Esophagus squamous epithelium (tissue), 4 donors: ENCODE results near the gene NEO1.

ENCODE experiments used
- CTCF ChIP-seq, 6 experiments: fragments of 450-650 bp in 4 of 6; fragments of 200-600 bp in 2 of 6; sonication (generic) in 2 of 6; IDR thresholded peaks; one replicate each; pipeline ENCODE4 v1.5.1; 2016 to 2019; ENCODE audit warnings: antibody characterized with exemption in 6 of 6, mild to moderate bottlenecking in 4 of 6, moderate library complexity in 4 of 6
- POLR2A ChIP-seq, 4 donors: fragments of 450-650 bp; IDR thresholded peaks; one replicate each; pipeline ENCODE4 v1.6.1; 2017; ENCODE audit warnings: antibody characterized with exemption in 4 of 4, mild to moderate bottlenecking in 4 of 4, moderate library complexity in 3 of 4

- TF ChIP-seq CTCF (IDR thresholded peaks at IDR 0.05) (no peak), POLR2A (IDR thresholded peaks at IDR 0.05) (no peak)
Observed at GRCh38 chr15:73119478-73119877, 67.2 kb downstream of the NEO1 start.
